Activated CD4-positive, alpha-beta memory T cell treated with anti-CD3 and anti-CD28 coated beads for 36 hours (primary cell): ENCODE data around the gene CYTH1. TPM values are rescaled to one million over a fixed set of nuclear protein-coding genes. Genes with fewer than 3 reads are reported as not detected.
"Not testable (repeated sequence)": the region's sequence is repeated elsewhere in the genome, so short reads cannot be mapped to it uniquely, and the experiment has no call there.

Experiments used
- CTCF ChIA-PET: fragments of 350-600 bp; sonication (Branson Sonifier 250); formaldehyde crosslinking; loops from one replicate; lab custom pipeline; 2021; ENCODE audit warnings: antibody characterized with exemption, inconsistent platforms; lab: Charles Lee
- POLR2A ChIA-PET: fragments of 350-600 bp; sonication (Branson Sonifier 250); formaldehyde crosslinking; loops from one replicate; lab custom pipeline; 2021; ENCODE audit warnings: antibody characterized with exemption; lab: Charles Lee
- DNase-seq: peaks from one replicate; pipeline ENCODE4 v3.0.0-alpha.2; 2020
- H3K27ac Mint-ChIP-seq: one replicate; pipeline ENCODE4 v1.8.0; 2021; ENCODE audit warnings: mixed read lengths
- H3K27me3 Mint-ChIP-seq: one replicate; pipeline ENCODE4 v1.8.0; 2021; ENCODE audit warnings: mixed read lengths
- H3K36me3 Mint-ChIP-seq: one replicate; pipeline ENCODE4 v1.8.0; 2021; ENCODE audit warnings: mixed read lengths
- H3K4me1 Mint-ChIP-seq: one replicate; pipeline ENCODE4 v1.8.0; 2021; ENCODE audit warnings: low read depth, mixed read lengths
- H3K4me3 Mint-ChIP-seq: one replicate; pipeline ENCODE4 v1.8.0; 2021; ENCODE audit warnings: mild to moderate bottlenecking, mixed read lengths
- H3K9me3 Mint-ChIP-seq: one replicate; pipeline ENCODE4 v1.8.0; 2021; ENCODE audit warnings: mixed read lengths
- intact Hi-C: fragments of 100-400 bp; cut with micrococcal nuclease; formaldehyde crosslinking; loops from one replicate; pipeline ENCODE4 v1.15.1; 2023
- total RNA-seq, 2 experiments: library from RNA; stranded (reverse); gene quantifications; one replicate each; pipeline ENCODE4 v1.2.3, GENCODE V29; 2021

Gene CYTH1
- total RNA-seq, 2 experiments from 2014 or later, result 184 to 204 TPM

GRCh38 chr17:78674595-78675315 lies 107.3 kb downstream of the CYTH1 start:
- Mint-ChIP-seq H3K27me3 (no peaks in the 10 kb centered on the region), H3K9me3 (no peaks in the 10 kb centered on the region), H3K4me1 (no peaks in the 10 kb centered on the region), H3K36me3 (peaks cover 49% of the 10 kb centered on the region), H3K4me3 (no peak overlapping the region), H3K27ac (no peak overlapping the region)
- peak; percentile 7 for DNase-seq
- ChIA-PET POLR2A (no interaction called here), CTCF (no interaction called here)
- intact Hi-C loops, result no loop called here

- H3K9me3 Mint-ChIP-seq, result no peaks in the 10 kb centered on the region
- intact Hi-C loops, result no loop called here
- POLR2A ChIA-PET, result no interaction called here
- no peaks in the 10 kb centered on the region for H3K27me3 Mint-ChIP-seq
- H3K36me3 Mint-ChIP-seq, result peaks cover 46% of the 10 kb centered on the region
- no peak overlapping the region for H3K27ac Mint-ChIP-seq
- no peak for DNase-seq
- no peak overlapping the region for H3K4me3 Mint-ChIP-seq
- peaks cover 2% of the 10 kb centered on the region for H3K4me1 Mint-ChIP-seq
- CTCF ChIA-PET, result no interaction called here
Observed at GRCh38 chr17:78674156-78674555, 107.9 kb downstream of the CYTH1 start.

DNA sequence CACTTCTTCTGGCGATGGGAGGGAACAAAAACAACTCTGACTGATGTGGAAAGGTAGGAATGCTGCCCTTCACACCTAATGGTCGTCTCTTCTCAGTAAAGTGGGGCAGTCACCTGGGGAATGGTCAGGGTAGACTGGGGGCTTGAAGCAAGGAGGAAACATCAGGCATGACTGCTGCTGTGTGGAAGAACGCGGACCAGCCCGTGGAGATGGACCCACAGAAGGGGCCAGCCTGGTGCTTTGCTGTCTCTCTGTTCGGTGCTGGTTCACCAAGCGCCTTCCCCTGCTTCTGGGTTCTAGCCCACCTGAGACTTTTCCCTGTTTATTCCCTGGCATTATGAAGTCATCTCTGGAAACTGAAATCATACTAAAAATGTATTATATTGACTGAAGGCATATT lies 108.7 kb downstream of the CYTH1 start:
- CTCF ChIA-PET, result no interaction called here
- no peaks in the 10 kb centered on the region for H3K27me3 Mint-ChIP-seq
- H3K9me3 Mint-ChIP-seq, result no peaks in the 10 kb centered on the region
- H3K36me3 Mint-ChIP-seq, result peaks cover 39% of the 10 kb centered on the region
- no peak for DNase-seq
- no peak overlapping the region for H3K4me3 Mint-ChIP-seq
- intact Hi-C loops, result no loop called here
- peaks cover 4% of the 10 kb centered on the region for H3K4me1 Mint-ChIP-seq
- H3K27ac Mint-ChIP-seq, result peak overlapping the region; percentile 39
- POLR2A ChIA-PET, result no interaction called here

- H3K27me3 Mint-ChIP-seq, result no peaks in the 10 kb centered on the region
- peak; percentile 6 for DNase-seq
- intact Hi-C loops, result no loop called here
- POLR2A ChIA-PET, result no interaction called here
- peak overlapping the region; percentile 31 for H3K27ac Mint-ChIP-seq
- peaks cover 35% of the 10 kb centered on the region for H3K36me3 Mint-ChIP-seq
- CTCF ChIA-PET, result no interaction called here
- no peaks in the 10 kb centered on the region for H3K9me3 Mint-ChIP-seq
- H3K4me3 Mint-ChIP-seq, result no peak overlapping the region
- peaks cover 6% of the 10 kb centered on the region for H3K4me1 Mint-ChIP-seq
Observed at GRCh38 chr17:78672871-78673371, 109.2 kb downstream of the CYTH1 start.

- H3K27ac Mint-ChIP-seq, result no peak overlapping the region
- CTCF ChIA-PET, result no interaction called here
- peaks cover 30% of the 10 kb centered on the region for H3K36me3 Mint-ChIP-seq
- no peak overlapping the region for H3K4me3 Mint-ChIP-seq
- POLR2A ChIA-PET, result no interaction called here
- intact Hi-C loops, result no loop called here
- no peaks in the 10 kb centered on the region for H3K27me3 Mint-ChIP-seq
- H3K4me1 Mint-ChIP-seq, result peaks cover 14% of the 10 kb centered on the region
- no peaks in the 10 kb centered on the region for H3K9me3 Mint-ChIP-seq
- peak; percentile 7 for DNase-seq
Observed at GRCh38 chr17:78672005-78672404, 110.1 kb downstream of the CYTH1 start.

- Mint-ChIP-seq H3K4me1 (peaks cover 17% of the 10 kb centered on the region), H3K36me3 (peaks cover 30% of the 10 kb centered on the region)
- H3K27me3 Mint-ChIP-seq, H3K4me3 Mint-ChIP-seq, DNase-seq, POLR2A ChIA-PET, H3K27ac Mint-ChIP-seq, intact Hi-C loops, H3K9me3 Mint-ChIP-seq, CTCF ChIA-PET: not testable (repeated sequence)
Observed at GRCh38 chr17:78671726-78672001, 110.4 kb downstream of the CYTH1 start.

- peaks cover 23% of the 10 kb centered on the region for H3K4me1 Mint-ChIP-seq
- peaks cover 29% of the 10 kb centered on the region for H3K36me3 Mint-ChIP-seq
- ChIA-PET CTCF (no interaction called here), POLR2A (no interaction called here)
- H3K27ac Mint-ChIP-seq, result peak overlapping the region; percentile 46
- H3K9me3 Mint-ChIP-seq, result no peaks in the 10 kb centered on the region
- intact Hi-C loops, result no loop called here
- H3K4me3 Mint-ChIP-seq, result no peak overlapping the region
- no peak for DNase-seq
- H3K27me3 Mint-ChIP-seq, result no peaks in the 10 kb centered on the region
Observed at GRCh38 chr17:78670850-78671725, 111.0 kb downstream of the CYTH1 start.

DNA sequence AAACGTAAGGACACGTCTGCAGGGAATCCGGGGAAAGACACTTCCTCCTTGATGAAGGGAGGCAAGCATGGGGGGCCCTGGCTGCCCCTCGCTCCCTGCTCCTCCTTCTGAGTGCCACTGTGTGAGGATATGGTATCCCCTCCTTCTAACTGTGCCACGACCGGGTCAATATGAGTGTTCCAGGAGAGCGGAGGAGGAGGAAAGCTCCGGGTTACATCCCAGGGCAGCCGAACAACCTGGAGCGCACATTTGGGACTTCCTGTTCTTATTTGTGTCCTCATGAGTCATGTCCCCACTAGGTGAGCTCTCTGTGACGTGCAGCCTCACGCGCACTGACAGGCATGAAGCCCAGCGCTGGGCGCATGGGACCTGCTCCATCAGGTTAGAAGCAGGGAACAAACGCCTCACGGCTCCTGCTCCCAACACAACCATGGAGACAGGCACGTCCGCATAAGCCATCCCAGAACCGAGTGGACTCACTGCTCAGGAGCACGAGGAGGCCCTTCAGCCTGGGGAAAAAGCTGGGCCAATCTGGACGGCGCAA lies 112.0 kb downstream of the CYTH1 start:
- Mint-ChIP-seq H3K9me3 (no peaks in the 10 kb centered on the region), H3K4me1 (peaks cover 32% of the 10 kb centered on the region), H3K4me3 (no peak overlapping the region), H3K27ac (no peak overlapping the region), H3K36me3 (peaks cover 21% of the 10 kb centered on the region), H3K27me3 (no peaks in the 10 kb centered on the region)
- CTCF ChIA-PET, result no interaction called here
- DNase-seq, result no peak
- intact Hi-C loops, result no loop called here
- POLR2A ChIA-PET, result no interaction called here

GRCh38 chr17:78669256-78669974 lies 112.7 kb downstream of the CYTH1 start:
- Mint-ChIP-seq H3K4me1 (peaks cover 32% of the 10 kb centered on the region), H3K27ac (no peak overlapping the region), H3K4me3 (no peak overlapping the region), H3K27me3 (no peaks in the 10 kb centered on the region), H3K9me3 (no peaks in the 10 kb centered on the region), H3K36me3 (peaks cover 17% of the 10 kb centered on the region)
- ChIA-PET POLR2A (no interaction called here), CTCF (no interaction called here)
- no peak for DNase-seq
- intact Hi-C loops, result no loop called here

DNA sequence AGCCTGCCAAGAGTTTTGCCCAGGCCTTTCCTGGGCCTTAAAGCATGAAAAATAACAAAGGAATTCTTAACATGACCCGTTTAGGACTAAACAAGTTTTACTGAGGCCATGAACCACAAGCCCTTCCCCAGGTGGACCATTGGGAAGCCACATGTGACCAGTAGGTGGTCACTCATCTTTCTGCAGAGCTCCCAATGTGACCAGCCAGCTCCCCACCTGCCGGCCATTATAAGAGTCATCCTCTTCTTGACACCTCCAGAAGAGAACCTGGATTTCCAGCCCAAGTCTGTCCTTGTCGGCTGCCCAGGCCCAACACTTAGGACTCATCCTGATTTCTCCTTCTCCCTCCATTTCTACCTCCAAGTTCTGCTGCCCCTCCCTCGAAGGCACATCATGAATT lies 113.2 kb downstream of the CYTH1 start:
- CTCF ChIA-PET, result no interaction called here

DNA sequence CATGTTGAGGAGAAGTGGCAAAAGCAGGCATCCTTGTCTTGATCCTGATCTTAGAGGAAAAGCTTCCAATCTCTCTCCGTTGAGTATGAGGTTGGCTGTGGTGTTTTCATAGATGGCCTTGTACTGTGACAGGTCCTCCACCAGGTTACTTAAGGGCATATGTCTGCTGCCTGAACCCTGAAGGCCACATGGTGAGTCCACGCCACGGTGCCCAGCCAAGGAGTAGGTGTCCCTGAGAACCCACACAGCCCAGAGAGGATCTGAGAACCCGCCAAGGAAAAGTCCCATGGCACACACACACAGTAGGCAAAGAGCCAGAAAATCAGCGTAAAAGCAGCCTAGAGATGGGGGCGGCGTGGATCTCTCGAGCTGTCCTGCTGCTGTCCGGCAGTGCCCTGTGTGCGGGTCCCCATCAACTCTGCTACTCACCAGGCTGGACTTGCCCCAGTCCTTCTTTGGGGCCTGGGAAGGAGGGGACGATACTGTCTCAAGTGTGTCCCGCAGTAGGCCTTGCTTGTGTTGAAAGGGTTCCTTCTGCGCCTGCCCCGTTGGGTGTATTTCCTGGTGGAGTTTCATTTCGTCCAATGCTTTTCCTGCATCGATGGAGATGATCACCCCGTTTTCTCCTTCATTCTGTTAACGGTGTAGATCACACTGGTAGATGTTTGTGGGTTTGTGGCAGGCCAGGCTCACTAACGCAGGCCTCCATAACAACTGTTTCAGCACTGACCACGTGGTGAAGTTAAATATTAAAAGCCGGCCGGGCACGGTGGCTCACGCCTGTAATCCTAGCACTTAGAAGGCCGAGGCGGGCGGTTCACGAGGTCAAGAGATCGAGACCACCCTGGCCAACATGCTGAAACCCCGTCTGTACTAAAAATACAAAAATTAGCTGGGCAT lies 114.1 kb downstream of the CYTH1 start:
- peaks cover 32% of the 10 kb centered on the region for H3K4me1 Mint-ChIP-seq
- ChIA-PET CTCF (no interaction called here), POLR2A (no interaction called here)
- intact Hi-C loops, result no loop called here
- H3K9me3 Mint-ChIP-seq, result no peaks in the 10 kb centered on the region
- H3K27me3 Mint-ChIP-seq, result no peaks in the 10 kb centered on the region
- peaks cover 7% of the 10 kb centered on the region for H3K36me3 Mint-ChIP-seq
- DNase-seq, result no peak
- H3K4me3 Mint-ChIP-seq, result no peak overlapping the region
- H3K27ac Mint-ChIP-seq, result peak overlapping the region; percentile 29

More for the DNA sequence above, 113.2 kb downstream of the CYTH1 start:
- Mint-ChIP-seq H3K4me1 (peaks cover 32% of the 10 kb centered on the region), H3K36me3 (peaks cover 13% of the 10 kb centered on the region), H3K27ac (no peak overlapping the region), H3K27me3 (no peaks in the 10 kb centered on the region), H3K4me3 (no peak overlapping the region), H3K9me3 (no peaks in the 10 kb centered on the region)
- intact Hi-C loops, result no loop called here
- DNase-seq, result no peak
- POLR2A ChIA-PET, result no interaction called here
